ENCODE data around the gene ARPC4. TPM values are rescaled to one million over a fixed set of nuclear protein-coding genes. Genes with fewer than 3 reads are reported as not detected.

The ARPC4 gene
- total and polyA plus RNA-seq, 2 of the 13 experiments (the other 11 are each of a cell fraction or from before 2014, with no cell fraction given), result 30.1 to 83.6 TPM

- in situ Hi-C loops (cut with HindIII; ENCODE audit: extremely low pct_ligation_motif_present, low pct_unique_long_range_greater_than_20kb), result no loop called here
- Histone ChIP-seq H3K27me3 (ENCODE audit: control insufficient read depth in 1 of 2, insufficient read depth in 2 of 2, low read length in 2 of 2) (no peaks in the 10 kb centered on the region), H3K9ac (ENCODE audit: insufficient read depth, low read depth, low read length) (no peak overlapping the region), H3K36me3 (replicated peaks in 1 of 2; ENCODE audit: control insufficient read depth in 1 of 2, insufficient read depth in 2 of 2, low read length in 2 of 2) (peaks cover 22 to 46% of the 10 kb centered on the region in 2 experiments), H2AFZ (ENCODE audit: low read length) (no peak overlapping the region), H3K4me1 (ENCODE audit: insufficient read depth, low read length) (peaks cover 16% of the 10 kb centered on the region), H3K9me3 (ENCODE audit: low read length) (no peaks in the 10 kb centered on the region), H3K4me3 (replicated peaks in 1 of 3; ENCODE audit: insufficient read depth in 1 of 3, low read depth in 2 of 3, low read length in 3 of 3) (no peak overlapping the region), H3K27ac (ENCODE audit: extremely low read length, insufficient read depth, low read length) (no peak overlapping the region), H3K79me2 (ENCODE audit: insufficient read depth, low read length) (no peaks in the 10 kb centered on the region), H3K4me2 (ENCODE audit: low read depth, low read length) (no peak overlapping the region), H4K20me1 (ENCODE audit: insufficient read depth, low read length) (no peaks in the 10 kb centered on the region)
- CTCF ChIA-PET (ENCODE audit: low intra/inter-chr PET ratio, low total read pairs), result no interaction called here
- ATAC-seq (no peak), FAIRE-seq (no peak), DNase-seq (ENCODE audit: low spot score) (no peak)
- TF ChIP-seq ZKSCAN1 (IDR thresholded peaks at IDR 0.05; ENCODE audit: low read length), result peak; percentile 83
- no peak for TF ChIP-seq MZF1 (CRISPR knock-in tag; IDR thresholded peaks at IDR 0.05; ENCODE audit: borderline replicate concordance)
- no peak for TF ChIP-seq FOXP1 (IDR thresholded peaks at IDR 0.05)
- 0 out of 2 replicates have a peak, but pooled peaks have one; percentile 23 for TF ChIP-seq FOXP1 (CRISPR knock-in tag; IDR thresholded peaks at IDR 0.05)
- no TSS peak for BruUV-seq (replicated peaks)
- intact Hi-C loops (cut with micrococcal nuclease; ENCODE audit: unreplicated experiment), result no loop called here
- POLR2A ChIA-PET, result interaction anchor here (1.0 to 2.5 kb wide), 3 partner anchors 11 to 120 kb away, joined by 4 to 15 read pairs (median 4); partner anchors contain the start of genes ARPC4, CAMK1 and TADA3
- WGBS (ENCODE audit: low lambda C conversion rate), result 74% methylated on average over 3 of the region's 3 CpGs
Observed at GRCh38 chr3:9781978-9782603, 10.8 kb upstream of the ARPC4 start.

GRCh38 chr3:9782770-9783169, 10.1 kb upstream of the ARPC4 start:
- DNase-seq (ENCODE audit: low spot score) (no peak), ATAC-seq (0 out of 3 replicates have a peak, but pooled peaks have one; percentile 12), FAIRE-seq (peak; percentile 67)
- Histone ChIP-seq H3K36me3 (replicated peaks in 1 of 2; ENCODE audit: control insufficient read depth in 1 of 2, insufficient read depth in 2 of 2, low read length in 2 of 2) (peaks cover 22 to 52% of the 10 kb centered on the region in 2 experiments), H3K27ac (ENCODE audit: extremely low read length, insufficient read depth, low read length) (no peak overlapping the region), H3K9ac (ENCODE audit: insufficient read depth, low read depth, low read length) (no peak overlapping the region), H3K4me3 (replicated peaks in 1 of 3; ENCODE audit: insufficient read depth in 1 of 3, low read depth in 2 of 3, low read length in 3 of 3) (no peak overlapping the region), H3K27me3 (ENCODE audit: control insufficient read depth in 1 of 2, insufficient read depth in 2 of 2, low read length in 2 of 2) (no peaks in the 10 kb centered on the region), H4K20me1 (ENCODE audit: insufficient read depth, low read length) (no peaks in the 10 kb centered on the region), H3K9me3 (ENCODE audit: low read length) (no peaks in the 10 kb centered on the region), H3K79me2 (ENCODE audit: insufficient read depth, low read length) (no peaks in the 10 kb centered on the region), H2AFZ (ENCODE audit: low read length) (no peak overlapping the region), H3K4me2 (ENCODE audit: low read depth, low read length) (no peak overlapping the region), H3K4me1 (ENCODE audit: insufficient read depth, low read length) (peaks cover 16% of the 10 kb centered on the region)
- ChIA-PET CTCF (ENCODE audit: low intra/inter-chr PET ratio, low total read pairs) (no interaction called here), POLR2A (interaction anchor here (1.2 to 2.5 kb wide), 2 partner anchors 10 to 119 kb away, joined by 4 to 15 read pairs; partner anchors contain the start of genes ARPC4 and TADA3)
- TF ChIP-seq, protein P1, sequence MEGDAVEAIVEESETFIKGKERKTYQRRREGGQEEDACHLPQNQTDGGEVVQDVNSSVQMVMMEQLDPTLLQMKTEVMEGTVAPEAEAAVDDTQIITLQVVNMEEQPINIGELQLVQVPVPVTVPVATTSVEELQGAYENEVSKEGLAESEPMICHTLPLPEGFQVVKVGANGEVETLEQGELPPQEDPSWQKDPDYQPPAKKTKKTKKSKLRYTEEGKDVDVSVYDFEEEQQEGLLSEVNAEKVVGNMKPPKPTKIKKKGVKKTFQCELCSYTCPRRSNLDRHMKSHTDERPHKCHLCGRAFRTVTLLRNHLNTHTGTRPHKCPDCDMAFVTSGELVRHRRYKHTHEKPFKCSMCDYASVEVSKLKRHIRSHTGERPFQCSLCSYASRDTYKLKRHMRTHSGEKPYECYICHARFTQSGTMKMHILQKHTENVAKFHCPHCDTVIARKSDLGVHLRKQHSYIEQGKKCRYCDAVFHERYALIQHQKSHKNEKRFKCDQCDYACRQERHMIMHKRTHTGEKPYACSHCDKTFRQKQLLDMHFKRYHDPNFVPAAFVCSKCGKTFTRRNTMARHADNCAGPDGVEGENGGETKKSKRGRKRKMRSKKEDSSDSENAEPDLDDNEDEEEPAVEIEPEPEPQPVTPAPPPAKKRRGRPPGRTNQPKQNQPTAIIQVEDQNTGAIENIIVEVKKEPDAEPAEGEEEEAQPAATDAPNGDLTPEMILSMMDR (CRISPR knock-in tag; IDR thresholded peaks at IDR 0.05), result peak; percentile 44
- TF ChIP-seq ZBTB42 (CRISPR knock-in tag; IDR thresholded peaks at IDR 0.05) (no peak), STAG1 (CRISPR knock-in tag; IDR thresholded peaks at IDR 0.05) (peak; percentile 57), CHCHD3 (CRISPR knock-in tag; IDR thresholded peaks at IDR 0.05) (no peak)
- BruUV-seq (replicated peaks), result no TSS peak
- in situ Hi-C loops (cut with HindIII; ENCODE audit: extremely low pct_ligation_motif_present, low pct_unique_long_range_greater_than_20kb), result no loop called here
- WGBS (ENCODE audit: low lambda C conversion rate), result 69% methylated on average over 3 of the region's 3 CpGs
- intact Hi-C loops (cut with micrococcal nuclease; ENCODE audit: unreplicated experiment), result no loop called here

Data from HepG2 (cell line).